Neutrophil (primary cell): ENCODE data around the gene PNMA1.

Source experiments
- H3K27ac ChIP-seq: fragments of 200-600 bp; sonication (generic); 2 replicates; pipeline ENCODE4 v1.5.1; 2016; ENCODE audit warnings: mild to moderate bottlenecking, moderate library complexity
- H3K27me3 ChIP-seq: fragments of 200-600 bp; sonication (generic); 2 replicates; pipeline ENCODE4 v1.6.0; 2016; ENCODE audit warnings: mild to moderate bottlenecking
- H3K36me3 ChIP-seq: fragments of 200-600 bp; sonication (generic); 2 replicates; pipeline ENCODE4 v1.5.1; 2017
- H3K4me1 ChIP-seq, 2 experiments: fragments of 200-600 bp in 1 of 2; sonication (generic) in 1 of 2; 1 replicate in 1 of 2; 2 replicates in 1 of 2; pipeline versions ENCODE4 v1.5.1 to v1.6.1; 2013 to 2016; ENCODE audit warnings: low read depth in 1 of 2, low read length in 1 of 2, mild to moderate bottlenecking in 1 of 2, moderate library complexity in 1 of 2; ENCODE audit not compliant: control insufficient read depth in 1 of 2, insufficient read depth in 1 of 2
- H3K4me3 ChIP-seq, 2 experiments: fragments of 200-600 bp in 1 of 2; sonication (generic) in 1 of 2; 1 replicate in 1 of 2; 2 replicates in 1 of 2; pipeline ENCODE4 v1.5.1; 2013 to 2016; ENCODE audit warnings: low read depth in 1 of 2, low read length in 1 of 2, mild to moderate bottlenecking in 1 of 2, moderate library complexity in 1 of 2
- H3K9me3 ChIP-seq: fragments of 200-600 bp; sonication (generic); 2 replicates; pipeline ENCODE4 v1.5.1; 2016
- TF ChIP-seq, protein P1 (sequence below): fragments of 200-600 bp; sonication (generic); IDR thresholded peaks from 2 replicates; pipeline ENCODE4 v1.5.1; 2016; ENCODE audit warnings: antibody characterized with exemption

The PNMA1 gene, protein sequence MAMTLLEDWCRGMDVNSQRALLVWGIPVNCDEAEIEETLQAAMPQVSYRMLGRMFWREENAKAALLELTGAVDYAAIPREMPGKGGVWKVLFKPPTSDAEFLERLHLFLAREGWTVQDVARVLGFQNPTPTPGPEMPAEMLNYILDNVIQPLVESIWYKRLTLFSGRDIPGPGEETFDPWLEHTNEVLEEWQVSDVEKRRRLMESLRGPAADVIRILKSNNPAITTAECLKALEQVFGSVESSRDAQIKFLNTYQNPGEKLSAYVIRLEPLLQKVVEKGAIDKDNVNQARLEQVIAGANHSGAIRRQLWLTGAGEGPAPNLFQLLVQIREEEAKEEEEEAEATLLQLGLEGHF

DNA sequence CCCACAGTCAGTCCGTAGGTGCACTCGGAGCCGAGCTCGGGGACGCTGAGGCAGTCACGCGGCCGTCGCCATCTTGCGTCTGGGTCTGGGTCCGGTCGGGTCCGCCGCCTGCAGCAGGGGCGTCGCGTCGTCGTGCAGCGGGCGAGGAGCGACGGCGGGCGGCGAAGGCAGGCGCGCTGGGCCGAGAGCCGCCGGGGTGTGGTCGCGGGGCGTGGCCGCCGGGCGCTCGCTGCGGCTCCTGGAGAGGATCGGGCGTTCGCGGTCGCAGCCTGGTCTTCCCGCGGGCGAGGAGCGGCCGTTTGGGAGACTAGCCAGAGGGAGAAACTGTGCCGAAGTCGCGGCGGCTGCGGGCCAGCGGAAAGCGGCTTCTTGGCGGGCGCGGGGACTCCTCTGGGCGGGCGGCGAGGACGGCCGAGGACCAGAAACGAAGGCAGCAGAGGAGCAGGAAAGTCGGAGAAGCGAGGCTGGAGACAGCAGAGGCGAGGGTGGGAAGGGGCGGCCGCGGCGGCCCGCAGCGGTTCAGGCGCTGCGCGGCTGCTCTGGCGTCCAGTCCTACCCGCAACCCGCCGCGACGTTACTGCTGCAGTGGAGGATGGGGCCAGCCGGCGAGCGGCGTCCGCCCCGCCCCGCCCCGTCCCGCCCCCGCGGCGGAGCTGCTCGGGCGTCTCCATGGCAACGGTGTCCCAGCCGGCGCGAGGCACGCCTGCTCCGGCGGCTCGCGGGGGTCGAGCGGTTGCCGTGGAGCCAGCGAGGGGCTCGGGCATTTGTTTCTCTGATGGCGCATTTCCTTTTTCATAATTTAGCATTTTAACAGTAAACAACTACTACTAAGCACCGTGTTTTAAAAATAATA is at the start of gene PNMA1:
PNMA1 (minus strand) TSS at position 582 of the 853 bp plus-strand sequence. CDS start 745 bp downstream, outside the sequence.
- Histone ChIP-seq H3K27ac (peak within 1 kb of the TSS; percentile 33), H3K9me3 (no peaks in the 10 kb centered on the region), H3K36me3 (peaks cover 36% of the 10 kb centered on the region), H3K4me3 (peak within 1 kb of the TSS; percentile 77 to 85), H3K27me3 (peaks cover 46% of the 10 kb centered on the region), H3K4me1 (peaks cover 24 to 25% of the 10 kb centered on the region in 2 experiments)
- TF ChIP-seq, protein P1, sequence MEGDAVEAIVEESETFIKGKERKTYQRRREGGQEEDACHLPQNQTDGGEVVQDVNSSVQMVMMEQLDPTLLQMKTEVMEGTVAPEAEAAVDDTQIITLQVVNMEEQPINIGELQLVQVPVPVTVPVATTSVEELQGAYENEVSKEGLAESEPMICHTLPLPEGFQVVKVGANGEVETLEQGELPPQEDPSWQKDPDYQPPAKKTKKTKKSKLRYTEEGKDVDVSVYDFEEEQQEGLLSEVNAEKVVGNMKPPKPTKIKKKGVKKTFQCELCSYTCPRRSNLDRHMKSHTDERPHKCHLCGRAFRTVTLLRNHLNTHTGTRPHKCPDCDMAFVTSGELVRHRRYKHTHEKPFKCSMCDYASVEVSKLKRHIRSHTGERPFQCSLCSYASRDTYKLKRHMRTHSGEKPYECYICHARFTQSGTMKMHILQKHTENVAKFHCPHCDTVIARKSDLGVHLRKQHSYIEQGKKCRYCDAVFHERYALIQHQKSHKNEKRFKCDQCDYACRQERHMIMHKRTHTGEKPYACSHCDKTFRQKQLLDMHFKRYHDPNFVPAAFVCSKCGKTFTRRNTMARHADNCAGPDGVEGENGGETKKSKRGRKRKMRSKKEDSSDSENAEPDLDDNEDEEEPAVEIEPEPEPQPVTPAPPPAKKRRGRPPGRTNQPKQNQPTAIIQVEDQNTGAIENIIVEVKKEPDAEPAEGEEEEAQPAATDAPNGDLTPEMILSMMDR = no peak

DNA sequence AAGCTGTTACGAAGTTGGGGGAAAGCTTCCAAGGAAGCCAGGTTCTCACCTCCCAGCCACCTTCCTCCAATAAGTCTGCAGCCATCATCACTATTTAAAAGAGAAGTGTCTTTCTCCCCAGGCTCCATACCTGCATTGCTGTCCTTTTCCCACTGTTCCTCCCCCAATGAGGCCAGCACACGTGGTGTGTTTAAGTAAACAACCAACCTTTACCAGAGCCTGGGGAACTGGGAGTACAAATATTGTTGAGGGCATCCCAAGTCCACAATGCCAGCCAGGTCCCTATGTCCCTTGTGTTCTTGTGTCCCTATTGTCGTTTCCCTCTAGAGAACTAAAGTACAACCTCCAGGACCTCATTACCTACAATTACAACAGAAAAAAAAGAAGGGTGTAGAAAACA is 49.2 kb upstream of the PNMA1 start:
- Histone ChIP-seq H3K27ac (peak overlapping the region; percentile 99), H3K4me1 (peaks cover 57 to 60% of the 10 kb centered on the region in 2 experiments), H3K27me3 (no peaks in the 10 kb centered on the region), H3K36me3 (no peaks in the 10 kb centered on the region), H3K4me3 (no peak overlapping the region), H3K9me3 (no peaks in the 10 kb centered on the region)
- TF ChIP-seq, protein P1 = no peak

DNA sequence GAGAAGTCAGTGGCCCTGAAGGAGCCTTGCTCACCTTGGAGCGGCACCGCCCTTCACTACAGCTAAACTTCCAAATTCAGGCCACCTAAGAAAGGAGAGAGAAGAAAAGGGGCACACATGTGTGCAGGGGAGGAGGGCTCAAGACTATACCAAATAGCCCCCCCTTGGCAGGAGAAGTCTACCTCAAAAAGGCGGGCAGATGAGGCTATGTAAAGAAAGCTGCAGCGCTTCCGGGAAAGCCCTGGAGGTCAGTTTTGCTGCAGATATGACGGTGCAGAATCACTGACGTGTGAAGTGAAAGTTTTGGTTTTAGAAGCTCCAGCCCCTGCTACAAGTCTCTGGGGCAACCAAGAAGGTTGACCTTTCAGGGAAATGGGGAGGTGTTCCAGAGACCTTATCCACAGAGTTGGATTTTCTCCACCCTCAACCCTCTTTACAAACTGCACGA is 48.2 kb upstream of the PNMA1 start:
- H3K27me3 ChIP-seq = no peaks in the 10 kb centered on the region
- TF ChIP-seq, protein P1 = no peak
- no peaks in the 10 kb centered on the region for H3K9me3 ChIP-seq
- H3K4me3 ChIP-seq = peak overlapping the region in 1 of 2 experiments; percentile 28
- H3K27ac ChIP-seq = peak overlapping the region; percentile 99
- H3K4me1 ChIP-seq = peaks cover 67 to 70% of the 10 kb centered on the region in 2 experiments
- no peaks in the 10 kb centered on the region for H3K36me3 ChIP-seq

DNA sequence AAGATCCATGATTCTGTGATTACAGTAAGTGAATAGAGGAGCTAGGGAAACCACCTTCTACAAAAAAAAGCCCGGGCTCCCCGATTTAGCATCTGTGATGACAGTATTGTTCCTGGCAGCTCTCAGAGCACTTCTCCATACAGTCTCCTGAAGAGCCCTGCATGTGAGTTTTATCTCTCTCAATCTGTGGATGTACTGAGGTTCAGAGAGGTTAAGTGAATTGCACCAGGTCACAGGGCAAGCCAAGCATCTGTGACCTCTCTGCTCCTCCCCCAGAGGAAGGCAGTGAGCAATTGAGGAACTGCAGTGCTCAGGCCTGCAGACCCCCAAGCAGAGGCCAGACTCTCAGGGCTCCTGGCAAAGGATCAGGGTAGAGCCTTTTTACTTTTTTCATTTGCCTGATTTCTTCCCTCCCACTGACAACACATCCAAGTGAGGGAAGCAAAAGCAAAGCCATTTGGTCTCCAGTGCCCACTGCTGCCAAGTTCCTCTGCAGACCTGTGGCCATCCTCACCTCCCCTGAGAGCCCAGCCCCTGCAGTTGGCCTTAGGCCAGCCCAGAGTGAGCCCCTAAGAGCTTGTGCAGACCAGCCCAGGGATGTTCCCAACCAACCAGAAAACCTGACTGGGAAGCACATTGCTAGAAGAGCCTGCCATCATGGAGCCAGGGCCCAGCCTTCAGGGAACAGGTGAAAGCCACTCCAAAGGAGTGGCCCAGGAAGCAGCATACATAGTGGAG is 47.6 kb upstream of the PNMA1 start:
- no peaks in the 10 kb centered on the region for H3K27me3 ChIP-seq
- TF ChIP-seq, protein P1 = no peak
- H3K4me1 ChIP-seq = peaks cover 72 to 76% of the 10 kb centered on the region in 2 experiments
- H3K36me3 ChIP-seq = no peaks in the 10 kb centered on the region
- peak overlapping the region in 1 of 2 experiments; percentile 28 for H3K4me3 ChIP-seq
- H3K9me3 ChIP-seq = no peaks in the 10 kb centered on the region
- H3K27ac ChIP-seq = peak overlapping the region; percentile 99
